SU-DHL-6 (cell line): ENCODE measurements around the gene GRIK1.

Experiments
- H2AFZ ChIP-seq: fragments of 200-600 bp; sonication (generic); 2 replicates; pipeline ENCODE4 v1.6.1; 2014; ENCODE audit warnings: low read depth, mild to moderate bottlenecking, moderate library complexity, mixed read lengths, antibody characterized with exemption, low read length; ENCODE audit not compliant: severe bottlenecking
- H3F3A ChIP-seq: fragments of 200-600 bp; shearing (Covaris generic); 2 replicates; pipeline ENCODE4 v1.6.0; 2016; ENCODE audit warnings: antibody characterized with exemption, mild to moderate bottlenecking; ENCODE audit not compliant: insufficient read depth
- H3K27ac ChIP-seq: fragments of 200-600 bp; sonication (generic); 2 replicates; pipeline ENCODE4 v1.5.1; 2016; ENCODE audit warnings: low read depth, mild to moderate bottlenecking, low read length, moderate library complexity, mixed read lengths
- H3K27me3 ChIP-seq: fragments of 200-600 bp; sonication (generic), shearing (Covaris generic); 2 replicates; pipeline ENCODE4 v1.6.0; 2014; ENCODE audit warnings: mild to moderate bottlenecking, low read length
- H3K36me3 ChIP-seq: fragments of 200-600 bp; sonication (generic); 2 replicates; pipeline ENCODE4 v1.6.1; 2014; ENCODE audit warnings: mild to moderate bottlenecking, low read length, mixed read lengths
- H3K4me2 ChIP-seq: fragments of 300-600, 200-600 bp; shearing (Covaris generic), sonication (generic); 2 replicates; pipeline ENCODE4 v1.6.0; 2014; ENCODE audit warnings: low read length, low read depth, mild to moderate bottlenecking; ENCODE audit not compliant: poor library complexity, severe bottlenecking
- H3K4me3 ChIP-seq: fragments of 200-600 bp; sonication (generic); 2 replicates; pipeline ENCODE4 v1.5.1; 2014; ENCODE audit warnings: antibody characterized with exemption, low read length, mild to moderate bottlenecking, mixed read lengths; ENCODE audit not compliant: insufficient read depth, poor library complexity, severe bottlenecking
- H3K79me2 ChIP-seq: fragments of 200-600 bp; sonication (generic); 2 replicates; pipeline ENCODE4 v1.6.1; 2014; ENCODE audit warnings: mild to moderate bottlenecking, low read length, moderate library complexity; ENCODE audit not compliant: insufficient read depth
- H3K9ac ChIP-seq: fragments of 200-600 bp; sonication (generic); 2 replicates; pipeline ENCODE4 v1.7.0; 2014; ENCODE audit warnings: mild to moderate bottlenecking, low read length
- H3K9me2 ChIP-seq: fragments of 200-600 bp; sonication (generic); replicated peaks from 2 replicates; pipeline ENCODE4 v1.6.1; 2014; ENCODE audit warnings: low read length; ENCODE audit not compliant: insufficient read depth
- H3K9me3 ChIP-seq: fragments of 200-600 bp; sonication (generic); 2 replicates; pipeline ENCODE4 v1.6.1; 2014; ENCODE audit warnings: low read length, mixed read lengths; ENCODE audit not compliant: insufficient read depth
- H4K20me1 ChIP-seq: fragments of 200-600 bp; sonication (generic); 2 replicates; pipeline ENCODE4 v1.6.1; 2014; ENCODE audit warnings: low read depth, mild to moderate bottlenecking, antibody characterized with exemption, low read length, moderate library complexity, mixed read lengths
- CTCF ChIP-seq: fragments of 200-600 bp; sonication (generic); IDR thresholded peaks from one replicate; pipeline ENCODE4 v1.5.1; 2017; ENCODE audit warnings: antibody characterized with exemption, mild to moderate bottlenecking, low read length, moderate library complexity; ENCODE audit not compliant: insufficient read depth, poor library complexity, severe bottlenecking
- EZH2phosphoT487 ChIP-seq: fragments of 200-600 bp; sonication (generic), shearing (Covaris generic); conservative IDR thresholded peaks from 2 replicates; pipeline ENCODE4 v1.6.1; 2018; ENCODE audit warnings: mild to moderate bottlenecking, antibody characterized with exemption, low read length, moderate library complexity, mixed read lengths

Gene GRIK1

GRCh38 chr21:29523646-29524045 lies 416.1 kb downstream of the GRIK1 start:
- no peaks in the 10 kb centered on the region for H4K20me1 ChIP-seq
- H3K27me3 ChIP-seq: no peaks in the 10 kb centered on the region
- H3K4me3 ChIP-seq: no peak overlapping the region
- H3K9me2 ChIP-seq: no peaks in the 10 kb centered on the region
- TF ChIP-seq EZH2phosphoT487 (no peak), CTCF (no peak)
- no peak overlapping the region for H3K27ac ChIP-seq
- peaks cover 15% of the 10 kb centered on the region for H3K9me3 ChIP-seq
- no peak overlapping the region for H3K9ac ChIP-seq
- no peaks in the 10 kb centered on the region for H3K79me2 ChIP-seq
- no peak overlapping the region for H2AFZ ChIP-seq
- no peaks in the 10 kb centered on the region for H3K36me3 ChIP-seq
- H3K4me2 ChIP-seq: no peak overlapping the region
- no peaks in the 10 kb centered on the region for H3F3A ChIP-seq

- no peaks in the 10 kb centered on the region for H4K20me1 ChIP-seq
- no peak overlapping the region for H3K4me2 ChIP-seq
- H3K36me3 ChIP-seq: no peaks in the 10 kb centered on the region
- no peaks in the 10 kb centered on the region for H3K9me2 ChIP-seq
- TF ChIP-seq EZH2phosphoT487 (no peak), CTCF (no peak)
- H3K9ac ChIP-seq: no peak overlapping the region
- peaks cover 14% of the 10 kb centered on the region for H3K9me3 ChIP-seq
- H3K27ac ChIP-seq: no peak overlapping the region
- no peaks in the 10 kb centered on the region for H3F3A ChIP-seq
- no peaks in the 10 kb centered on the region for H3K27me3 ChIP-seq
- H2AFZ ChIP-seq: no peak overlapping the region
- H3K79me2 ChIP-seq: no peaks in the 10 kb centered on the region
- H3K4me3 ChIP-seq: no peak overlapping the region
These were observed 417.9 kb downstream of the GRIK1 start for GRCh38 chr21:29521872-29522271.

- Histone ChIP-seq H3K36me3 (no peaks in the 10 kb centered on the region), H3K9me3 (peaks cover under 1% of the 10 kb centered on the region; the same call in 1 of the 2 replicates), H3K27ac (no peak overlapping the region), H3K27me3 (no peaks in the 10 kb centered on the region), H3K79me2 (no peaks in the 10 kb centered on the region), H3K4me3 (no peak overlapping the region), H2AFZ (no peak overlapping the region), H3F3A (no peaks in the 10 kb centered on the region), H4K20me1 (no peaks in the 10 kb centered on the region), H3K9me2 (no peaks in the 10 kb centered on the region), H3K9ac (no peak overlapping the region), H3K4me2 (no peak overlapping the region)
- no peak for TF ChIP-seq EZH2phosphoT487
- no peak for TF ChIP-seq CTCF
These were observed 419.6 kb downstream of the GRIK1 start for GRCh38 chr21:29520171-29520570.
